B cell (primary cell): ENCODE measurements around the gene CRNN. TPM values are rescaled to one million over a fixed set of nuclear protein-coding genes. Genes with fewer than 3 reads are reported as not detected.

ENCODE experiments used
- ATAC-seq: fragments of 200-7000 bp; cut with Tn5 transposase; one replicate; pipeline ENCODE4 v1.10.0; 2021; ENCODE audit warnings: low read depth, mild to moderate bottlenecking, moderate number of reproducible peaks, moderate library complexity
- CTCF ChIA-PET: fragments of 350-600 bp; sonication (Branson Sonifier 250); formaldehyde crosslinking; loops from one replicate; lab custom pipeline; 2021; ENCODE audit warnings: antibody characterized with exemption, inconsistent platforms; lab: Charles Lee
- POLR2A ChIA-PET: fragments of 350-600 bp; sonication (Branson Sonifier 250); formaldehyde crosslinking; loops from one replicate; lab custom pipeline; 2021; ENCODE audit warnings: antibody characterized with exemption; lab: Charles Lee
- DNase-seq: peaks from one replicate; pipeline ENCODE4 v3.0.0; 2013
- H2AFZ ChIP-seq: 2 replicates; pipeline ENCODE4 v1.6.1; 2012; ENCODE audit warnings: mild to moderate bottlenecking, low read depth, low read length; ENCODE audit not compliant: insufficient read depth, poor library complexity, severe bottlenecking
- H3K27ac ChIP-seq, 2 donors: 1 replicate in 1 of 2; 2 replicates in 1 of 2; pipeline ENCODE4 v1.5.1; 2012 to 2013; ENCODE audit warnings: low read length in 2 of 2, mild to moderate bottlenecking in 2 of 2, moderate library complexity in 1 of 2
- H3K27me3 ChIP-seq, 4 experiments: fragments of 200-600 bp in 1 of 4; sonication (generic) in 1 of 4; replicated peaks in 1 of 4; 1 replicate in 2 of 4; 2 replicates in 2 of 4; pipeline versions ENCODE4 v1.6.1 to v1.7.0; 2013 to 2016; ENCODE audit warnings: low read length in 3 of 4, mild to moderate bottlenecking in 2 of 4, mixed read lengths in 1 of 4, moderate library complexity in 1 of 4; ENCODE audit not compliant: insufficient read depth in 4 of 4, control insufficient read depth in 3 of 4; ENCODE audit errors: control extremely low read depth in 1 of 4
- H3K36me3 ChIP-seq, 2 experiments: replicated peaks in 1 of 2; 1 replicate in 1 of 2; 2 replicates in 1 of 2; pipeline versions ENCODE4 v1.6.1 to v1.7.1; 2013; ENCODE audit warnings: low read length in 1 of 2; ENCODE audit not compliant: insufficient read depth in 2 of 2, control insufficient read depth in 1 of 2; ENCODE audit errors: control extremely low read depth in 1 of 2, extremely low read depth in 1 of 2
- H3K4me1 ChIP-seq, 2 donors: fragments of 200-600 bp in 1 of 2; sonication (generic) in 1 of 2; 1 replicate in 1 of 2; 2 replicates in 1 of 2; pipeline versions ENCODE4 v1.5.1 to v1.6.1; 2013 to 2017; ENCODE audit warnings: low read length in 2 of 2; ENCODE audit not compliant: control insufficient read depth in 2 of 2, insufficient read depth in 2 of 2
- H3K4me2 ChIP-seq: replicated peaks from 2 replicates; pipeline ENCODE3; 2012; ENCODE audit warnings: mild to moderate bottlenecking, low read depth, low read length; ENCODE audit not compliant: poor library complexity, severe bottlenecking
- H3K4me3 ChIP-seq, 5 experiments: fragments of 200-600 bp in 1 of 5; sonication (generic) in 1 of 5; 1 replicate in 3 of 5; 2 replicates in 2 of 5; pipeline versions ENCODE4 v1.5.1 to v1.7.0; 2011 to 2016; ENCODE audit warnings: low read length in 4 of 5, mild to moderate bottlenecking in 4 of 5, low read depth in 2 of 5, control low read depth in 1 of 5, moderate library complexity in 1 of 5; ENCODE audit not compliant: insufficient read depth in 1 of 5; ENCODE audit errors: control extremely low read depth in 1 of 5, extremely low read depth in 1 of 5
- H3K79me2 ChIP-seq: fragments of 200-600 bp; sonication (generic); one replicate; pipeline ENCODE4 v1.6.0; 2016; ENCODE audit warnings: low read length; ENCODE audit not compliant: control insufficient read depth, insufficient read depth
- H3K9ac ChIP-seq: fragments of 200-600 bp; sonication (generic); 2 replicates; pipeline ENCODE4 v1.6.1; 2017; ENCODE audit warnings: mild to moderate bottlenecking, low read length, moderate library complexity
- H3K9me3 ChIP-seq, 3 donors: one replicate each; pipeline versions ENCODE4 v1.6.1 to v1.7.1; 2013; ENCODE audit warnings: low read length in 2 of 3; ENCODE audit not compliant: control insufficient read depth in 2 of 3, insufficient read depth in 1 of 3; ENCODE audit errors: control extremely low read depth in 1 of 3
- H4K20me1 ChIP-seq: 2 replicates; pipeline ENCODE4 v1.6.0; 2012; ENCODE audit warnings: mild to moderate bottlenecking, low read length; ENCODE audit not compliant: insufficient read depth, control insufficient read depth, poor library complexity, severe bottlenecking
- H3K27ac Mint-ChIP-seq: one replicate; pipeline ENCODE4 v1.8.0; 2021; ENCODE audit warnings: mixed read lengths
- H3K27me3 Mint-ChIP-seq: one replicate; pipeline ENCODE4 v1.8.0; 2021; ENCODE audit warnings: mixed read lengths
- H3K4me1 Mint-ChIP-seq: one replicate; pipeline ENCODE4 v1.8.0; 2021; ENCODE audit warnings: mixed read lengths
- H3K4me3 Mint-ChIP-seq: one replicate; pipeline ENCODE4 v1.8.0; 2021; ENCODE audit warnings: mixed read lengths
- H3K9me3 Mint-ChIP-seq: one replicate; pipeline ENCODE4 v1.8.0; 2022; ENCODE audit warnings: mixed read lengths; ENCODE audit not compliant: insufficient read depth
- EZH2 ChIP-seq: IDR thresholded peaks from 2 replicates; pipeline ENCODE4 v1.6.1; 2012; ENCODE audit warnings: borderline replicate concordance, low read depth, mild to moderate bottlenecking, moderate library complexity, low read length; ENCODE audit not compliant: insufficient read depth, poor library complexity, severe bottlenecking
- WGBS: methylation state at CpG from one replicate; pipeline ENCODE4 v1.1.5; 2013; ENCODE audit warnings: missing lambda C conversion rate; ENCODE audit not compliant: insufficient coverage; 5-methylcytosine and 5-hydroxymethylcytosine counted together
- intact Hi-C: fragments of 100-400 bp; cut with micrococcal nuclease; formaldehyde crosslinking; loops from one replicate; pipeline ENCODE4 v1.10.0; 2022
- polyA plus RNA-seq: library from polyadenylated mRNA; depleted of rRNA; stranded (reverse); fragments of >200 nt; gene quantifications from 2 replicates; pipeline ENCODE4 v1.2.3, GENCODE V29; 2012
- total RNA-seq, 2 donors: library from RNA; stranded (reverse); fragments of 120-200 nt in 1 of 2; gene quantifications; 1 replicate in 1 of 2; 2 replicates in 1 of 2; pipeline versions ENCODE4 v1.2.3 to v1.2.4, GENCODE V29; 2013 to 2022
- TF ChIP-seq, protein P1 (sequence below): fragments of 200-600 bp; IDR thresholded peaks from one replicate; pipeline ENCODE4 v1.8.0; 2022; ENCODE audit warnings: antibody characterized with exemption, mild to moderate bottlenecking

Gene CRNN
- total and polyA plus RNA-seq, 2 donors (not counting 1 experiment from before 2014, with no cell fraction given) = not detected

- no peak overlapping the region for H3K4me2 ChIP-seq
- ChIA-PET CTCF (no interaction called here), POLR2A (no interaction called here)
- no peaks in the 10 kb centered on the region for H3K4me1 ChIP-seq
- H3K79me2 ChIP-seq = no peaks in the 10 kb centered on the region
- no peak for DNase-seq
- H2AFZ ChIP-seq = no peak overlapping the region
- H3K27ac ChIP-seq = no peak overlapping the region
- WGBS = 82% methylated on average over 14 of the region's 16 CpGs
- H3K27me3 ChIP-seq = no peaks in the 10 kb centered on the region
- no peak overlapping the region for H3K4me3 ChIP-seq
- H3K36me3 ChIP-seq = no peaks in the 10 kb centered on the region
- no peaks in the 10 kb centered on the region for H3K9me3 Mint-ChIP-seq
- H3K9me3 ChIP-seq = peaks cover 0 to 1% (median 0%) of the 10 kb centered on the region in 3 donors
- H3K27me3 Mint-ChIP-seq = peaks cover 12% of the 10 kb centered on the region
- intact Hi-C loops = no loop called here
- no peak overlapping the region for H3K27ac Mint-ChIP-seq
- no peak overlapping the region for H3K9ac ChIP-seq
- no peak for ATAC-seq
- no peak overlapping the region for H3K4me3 Mint-ChIP-seq
- no peak for TF ChIP-seq EZH2
- TF ChIP-seq, protein P1, sequence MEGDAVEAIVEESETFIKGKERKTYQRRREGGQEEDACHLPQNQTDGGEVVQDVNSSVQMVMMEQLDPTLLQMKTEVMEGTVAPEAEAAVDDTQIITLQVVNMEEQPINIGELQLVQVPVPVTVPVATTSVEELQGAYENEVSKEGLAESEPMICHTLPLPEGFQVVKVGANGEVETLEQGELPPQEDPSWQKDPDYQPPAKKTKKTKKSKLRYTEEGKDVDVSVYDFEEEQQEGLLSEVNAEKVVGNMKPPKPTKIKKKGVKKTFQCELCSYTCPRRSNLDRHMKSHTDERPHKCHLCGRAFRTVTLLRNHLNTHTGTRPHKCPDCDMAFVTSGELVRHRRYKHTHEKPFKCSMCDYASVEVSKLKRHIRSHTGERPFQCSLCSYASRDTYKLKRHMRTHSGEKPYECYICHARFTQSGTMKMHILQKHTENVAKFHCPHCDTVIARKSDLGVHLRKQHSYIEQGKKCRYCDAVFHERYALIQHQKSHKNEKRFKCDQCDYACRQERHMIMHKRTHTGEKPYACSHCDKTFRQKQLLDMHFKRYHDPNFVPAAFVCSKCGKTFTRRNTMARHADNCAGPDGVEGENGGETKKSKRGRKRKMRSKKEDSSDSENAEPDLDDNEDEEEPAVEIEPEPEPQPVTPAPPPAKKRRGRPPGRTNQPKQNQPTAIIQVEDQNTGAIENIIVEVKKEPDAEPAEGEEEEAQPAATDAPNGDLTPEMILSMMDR = no peak
- no peaks in the 10 kb centered on the region for H3K4me1 Mint-ChIP-seq
- H4K20me1 ChIP-seq = no peaks in the 10 kb centered on the region
Measured at GRCh38 chr1:152380932-152381331, 33.1 kb downstream of the CRNN start.

DNA sequence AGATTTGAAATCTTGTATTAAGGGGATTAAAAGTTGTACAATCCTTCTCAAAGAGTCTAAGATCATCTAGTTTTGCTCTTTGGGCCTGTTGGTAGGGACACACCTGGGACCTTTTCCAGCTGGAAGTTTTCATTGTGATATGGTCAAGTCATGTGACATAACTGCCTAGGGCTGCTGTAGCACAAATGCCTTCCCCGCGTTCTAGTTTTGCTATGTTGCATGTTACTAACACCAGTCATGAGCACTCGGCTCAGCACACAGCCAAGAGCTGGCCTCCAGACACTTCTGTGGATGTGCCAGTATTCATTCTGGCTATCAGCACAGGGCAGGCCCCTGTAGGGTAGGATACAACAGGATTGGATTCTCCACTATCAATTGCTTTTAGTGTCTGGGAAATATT is 39.6 kb downstream of the CRNN start:
- Histone ChIP-seq H3K4me2 (no peak overlapping the region), H3K4me3 (no peak overlapping the region), H4K20me1 (no peaks in the 10 kb centered on the region), H3K79me2 (no peaks in the 10 kb centered on the region), H3K9ac (no peak overlapping the region), H3K4me1 (no peaks in the 10 kb centered on the region), H2AFZ (no peak overlapping the region), H3K27ac (no peak overlapping the region), H3K9me3 (peaks cover 0 to 2% (median 0%) of the 10 kb centered on the region in 3 donors), H3K36me3 (no peaks in the 10 kb centered on the region), H3K27me3 (no peaks in the 10 kb centered on the region)
- peaks cover 6% of the 10 kb centered on the region for H3K27me3 Mint-ChIP-seq
- CTCF ChIA-PET = no interaction called here
- no peak overlapping the region for H3K27ac Mint-ChIP-seq
- POLR2A ChIA-PET = no interaction called here
- no peak for DNase-seq
- TF ChIP-seq, protein P1 = no peak
- TF ChIP-seq EZH2 = no peak
- intact Hi-C loops = no loop called here
- H3K9me3 Mint-ChIP-seq = no peaks in the 10 kb centered on the region
- WGBS = 75% methylated on average over 2 of the region's 3 CpGs
- no peak overlapping the region for H3K4me3 Mint-ChIP-seq
- no peaks in the 10 kb centered on the region for H3K4me1 Mint-ChIP-seq
- no peak for ATAC-seq
